Measurements from ENCODE around the gene CASP10. TPM values are rescaled to one million over a fixed set of nuclear protein-coding genes. Genes with fewer than 3 reads are reported as not detected.

The CASP10 gene
- total RNA-seq, 1 donor from 2014 or later, result 2.6 TPM

DNA sequence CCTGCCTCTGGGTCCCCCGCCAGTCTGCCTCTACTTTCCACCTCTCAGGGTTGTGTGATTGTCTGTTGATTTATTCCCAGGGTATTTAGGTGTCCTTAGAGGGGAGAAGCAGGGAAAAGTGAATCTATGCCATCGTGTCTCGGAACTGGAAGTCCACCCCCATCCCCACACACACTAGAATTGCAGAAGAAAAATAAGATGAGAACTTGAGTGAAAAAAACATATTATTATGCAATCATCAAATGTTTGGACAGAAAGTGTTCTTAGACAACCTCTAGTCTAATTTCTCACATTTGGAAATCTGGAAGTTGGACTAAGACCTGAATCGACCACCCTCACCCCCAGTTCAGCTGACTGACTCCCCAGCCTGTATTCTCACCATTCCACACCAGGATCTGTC lies 63.3 kb downstream of the CASP10 start:
- H3K27me3 ChIP-seq (ENCODE audit: control insufficient read depth, insufficient read depth, low read length), result no peaks in the 10 kb centered on the region
- DNase-seq (ENCODE audit: low read depth) (no peak), FAIRE-seq (no peak)
- TF ChIP-seq, protein P1, sequence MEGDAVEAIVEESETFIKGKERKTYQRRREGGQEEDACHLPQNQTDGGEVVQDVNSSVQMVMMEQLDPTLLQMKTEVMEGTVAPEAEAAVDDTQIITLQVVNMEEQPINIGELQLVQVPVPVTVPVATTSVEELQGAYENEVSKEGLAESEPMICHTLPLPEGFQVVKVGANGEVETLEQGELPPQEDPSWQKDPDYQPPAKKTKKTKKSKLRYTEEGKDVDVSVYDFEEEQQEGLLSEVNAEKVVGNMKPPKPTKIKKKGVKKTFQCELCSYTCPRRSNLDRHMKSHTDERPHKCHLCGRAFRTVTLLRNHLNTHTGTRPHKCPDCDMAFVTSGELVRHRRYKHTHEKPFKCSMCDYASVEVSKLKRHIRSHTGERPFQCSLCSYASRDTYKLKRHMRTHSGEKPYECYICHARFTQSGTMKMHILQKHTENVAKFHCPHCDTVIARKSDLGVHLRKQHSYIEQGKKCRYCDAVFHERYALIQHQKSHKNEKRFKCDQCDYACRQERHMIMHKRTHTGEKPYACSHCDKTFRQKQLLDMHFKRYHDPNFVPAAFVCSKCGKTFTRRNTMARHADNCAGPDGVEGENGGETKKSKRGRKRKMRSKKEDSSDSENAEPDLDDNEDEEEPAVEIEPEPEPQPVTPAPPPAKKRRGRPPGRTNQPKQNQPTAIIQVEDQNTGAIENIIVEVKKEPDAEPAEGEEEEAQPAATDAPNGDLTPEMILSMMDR (IDR thresholded peaks at IDR 0.05; ENCODE audit: insufficient read depth, low read length, severe bottlenecking), result no peak
- H3K4me3 ChIP-seq (ENCODE audit: low read depth, low read length), result no peak overlapping the region
- H3K36me3 ChIP-seq (ENCODE audit: control insufficient read depth, insufficient read depth, low read length), result no peaks in the 10 kb centered on the region

DNA sequence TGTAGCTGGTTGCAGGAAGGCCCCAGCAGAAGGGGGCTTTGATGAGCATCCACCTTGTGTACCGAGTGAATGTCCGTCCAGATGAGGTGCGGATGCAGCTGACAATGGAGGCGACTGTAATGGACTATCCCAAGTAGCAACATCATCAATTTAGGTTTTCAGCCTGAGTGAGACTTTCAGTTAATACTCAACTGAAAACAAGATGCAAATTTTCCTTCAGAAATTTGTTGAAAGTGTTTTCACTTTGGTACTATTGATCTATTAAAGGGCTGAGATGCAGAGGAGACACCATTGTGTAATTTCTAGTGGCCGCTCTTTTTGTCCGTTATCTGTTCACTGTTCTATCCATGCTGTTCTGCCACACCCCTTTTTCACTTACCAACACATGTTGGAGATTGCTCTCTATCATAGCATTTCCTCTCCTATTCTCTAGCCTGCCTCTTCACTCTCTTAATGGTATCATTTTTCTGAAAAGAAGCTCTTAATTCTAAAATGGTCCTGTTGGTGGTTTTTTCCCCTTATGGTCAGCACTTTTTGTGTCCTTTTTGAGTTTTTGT lies 65.4 kb downstream of the CASP10 start:
- no peak for DNase-seq (ENCODE audit: low read depth)
- Histone ChIP-seq H3K4me3 (ENCODE audit: low read depth, low read length) (no peak overlapping the region), H3K36me3 (ENCODE audit: control insufficient read depth, insufficient read depth, low read length) (no peaks in the 10 kb centered on the region), H3K27me3 (ENCODE audit: control insufficient read depth, insufficient read depth, low read length) (no peaks in the 10 kb centered on the region)
- TF ChIP-seq, protein P1 (IDR thresholded peaks at IDR 0.05; ENCODE audit: insufficient read depth, low read length, severe bottlenecking), result no peak
- FAIRE-seq, result no peak

DNA sequence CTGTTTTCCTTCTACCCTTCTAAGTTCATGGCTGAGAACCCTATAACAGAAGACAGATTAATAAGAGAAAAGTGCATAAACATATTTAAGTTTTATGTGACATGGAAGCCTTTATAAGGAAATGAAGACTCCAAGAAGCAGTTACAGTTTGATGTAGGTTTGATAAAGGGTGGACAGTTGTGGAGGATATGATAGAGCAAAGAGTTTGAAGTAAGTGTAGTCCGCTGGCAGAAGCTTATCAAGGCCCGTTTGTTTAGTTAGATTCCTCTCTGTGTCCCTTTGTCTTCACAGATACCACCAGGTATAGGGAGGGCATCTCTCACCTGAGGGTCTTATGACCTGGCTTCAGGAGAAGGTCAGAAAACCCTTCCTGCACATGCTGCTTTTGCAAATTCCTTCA lies 66.9 kb downstream of the CASP10 start:
- TF ChIP-seq, protein P1 (IDR thresholded peaks at IDR 0.05; ENCODE audit: insufficient read depth, low read length, severe bottlenecking), result no peak
- no peaks in the 10 kb centered on the region for H3K27me3 ChIP-seq (ENCODE audit: control insufficient read depth, insufficient read depth, low read length)
- no peak overlapping the region for H3K4me3 ChIP-seq (ENCODE audit: low read depth, low read length)
- no peaks in the 10 kb centered on the region for H3K36me3 ChIP-seq (ENCODE audit: control insufficient read depth, insufficient read depth, low read length)
- DNase-seq (ENCODE audit: low read depth), result no peak
- FAIRE-seq, result no peak

DNA sequence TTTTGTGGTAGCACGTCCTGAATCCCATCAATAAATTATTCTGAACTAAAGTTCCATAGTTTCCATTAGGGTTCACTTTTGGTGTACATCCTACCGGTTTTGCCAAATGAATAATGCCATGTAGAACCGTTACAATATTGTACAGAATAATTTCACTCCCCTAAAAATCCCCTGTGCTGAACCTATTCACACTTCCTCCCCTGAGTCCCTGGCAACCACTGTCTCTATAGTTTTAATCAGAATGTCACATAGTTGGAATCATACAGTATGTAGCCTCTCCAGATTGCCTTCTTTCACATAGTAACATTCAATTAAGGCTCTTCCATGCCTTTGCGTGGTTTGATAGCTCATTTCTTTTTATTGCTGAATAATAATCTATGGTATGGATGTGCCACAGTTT lies 67.8 kb downstream of the CASP10 start:
- H3K36me3 ChIP-seq (ENCODE audit: control insufficient read depth, insufficient read depth, low read length), result no peaks in the 10 kb centered on the region
- FAIRE-seq (no peak), DNase-seq (ENCODE audit: low read depth) (no peak)
- H3K4me3 ChIP-seq (ENCODE audit: low read depth, low read length), result no peak overlapping the region
- no peaks in the 10 kb centered on the region for H3K27me3 ChIP-seq (ENCODE audit: control insufficient read depth, insufficient read depth, low read length)
- TF ChIP-seq, protein P1 (IDR thresholded peaks at IDR 0.05; ENCODE audit: insufficient read depth, low read length, severe bottlenecking), result no peak

DNA sequence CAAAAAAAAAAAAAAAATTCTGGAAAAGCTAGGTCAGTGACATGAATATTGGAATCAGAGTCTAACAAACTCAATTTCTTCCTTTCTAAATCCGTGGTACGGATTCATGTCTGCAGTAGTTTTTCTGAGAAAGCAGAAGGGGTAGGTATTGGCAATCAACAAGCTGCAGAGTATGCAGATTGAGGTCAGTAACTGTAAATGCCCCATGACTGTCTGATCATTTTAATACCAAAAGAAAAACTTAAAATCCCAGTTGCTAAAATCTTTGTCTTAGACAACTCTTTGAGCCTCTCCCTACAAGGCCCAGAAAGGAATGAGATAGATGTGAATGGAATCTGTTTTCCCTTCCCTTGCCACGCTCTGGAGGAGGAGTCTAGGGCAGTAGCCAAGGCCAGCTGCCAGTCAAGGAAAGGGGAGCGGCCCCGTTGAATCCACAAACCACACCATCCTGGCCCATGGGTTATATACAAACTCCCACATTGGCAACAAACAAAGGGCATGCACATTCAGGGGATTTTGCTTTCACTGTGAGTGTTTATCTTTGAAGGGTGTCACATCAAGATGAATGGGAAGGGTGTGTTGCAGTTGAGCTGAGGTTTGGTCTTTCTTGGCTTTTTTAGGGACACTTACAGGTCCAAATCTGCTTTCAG lies 71.3 kb downstream of the CASP10 start:
- Histone ChIP-seq H3K27me3 (ENCODE audit: control insufficient read depth, insufficient read depth, low read length) (no peaks in the 10 kb centered on the region), H3K4me3 (ENCODE audit: low read depth, low read length) (no peak overlapping the region), H3K36me3 (ENCODE audit: control insufficient read depth, insufficient read depth, low read length) (no peaks in the 10 kb centered on the region)
- FAIRE-seq (peak; percentile 13), DNase-seq (ENCODE audit: low read depth) (peak; percentile 35)
- TF ChIP-seq, protein P1 (IDR thresholded peaks at IDR 0.05; ENCODE audit: insufficient read depth, low read length, severe bottlenecking), result no peak
